D721Med (cell line): ENCODE results near the gene UBASH3A.

Source experiments
- DNase-seq: peaks from one replicate; pipeline ENCODE4 v3.0.0; 2011; ENCODE audit warnings: low spot score; ENCODE audit not compliant: insufficient read length
- FAIRE-seq: peaks from 2 replicates; lab custom pipeline; 2011; peaks lifted over from hg19 to GRCh38; lab: Jason Lieb, UNC
- TF ChIP-seq, protein P1 (sequence below): IDR thresholded peaks from 2 replicates; pipeline ENCODE4 v1.5.1; 2012; ENCODE audit warnings: mild to moderate bottlenecking, control low read depth; ENCODE audit not compliant: insufficient read depth; ENCODE audit errors: missing control alignments

UBASH3A gene

DNA sequence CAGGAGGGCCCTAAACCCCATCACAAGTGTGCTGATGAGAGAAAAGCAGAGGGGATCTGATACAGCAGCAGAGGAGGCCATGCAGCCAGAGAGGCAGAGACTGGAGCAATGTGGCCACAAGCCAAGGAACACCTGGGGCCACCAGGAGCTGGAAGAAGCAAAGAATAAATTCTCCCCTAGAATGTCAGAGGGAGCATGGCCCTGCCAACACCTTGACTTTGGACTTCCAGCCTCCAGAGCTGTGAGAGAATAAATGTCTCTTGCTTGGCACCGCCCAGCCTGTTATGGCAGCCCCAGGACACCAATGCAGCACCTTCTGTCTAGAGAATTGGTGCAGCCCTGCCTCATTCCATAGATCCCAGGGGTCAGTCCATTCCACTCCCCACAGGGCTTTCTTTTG lies 25.3 kb downstream of the UBASH3A start:
- TF ChIP-seq, protein P1, sequence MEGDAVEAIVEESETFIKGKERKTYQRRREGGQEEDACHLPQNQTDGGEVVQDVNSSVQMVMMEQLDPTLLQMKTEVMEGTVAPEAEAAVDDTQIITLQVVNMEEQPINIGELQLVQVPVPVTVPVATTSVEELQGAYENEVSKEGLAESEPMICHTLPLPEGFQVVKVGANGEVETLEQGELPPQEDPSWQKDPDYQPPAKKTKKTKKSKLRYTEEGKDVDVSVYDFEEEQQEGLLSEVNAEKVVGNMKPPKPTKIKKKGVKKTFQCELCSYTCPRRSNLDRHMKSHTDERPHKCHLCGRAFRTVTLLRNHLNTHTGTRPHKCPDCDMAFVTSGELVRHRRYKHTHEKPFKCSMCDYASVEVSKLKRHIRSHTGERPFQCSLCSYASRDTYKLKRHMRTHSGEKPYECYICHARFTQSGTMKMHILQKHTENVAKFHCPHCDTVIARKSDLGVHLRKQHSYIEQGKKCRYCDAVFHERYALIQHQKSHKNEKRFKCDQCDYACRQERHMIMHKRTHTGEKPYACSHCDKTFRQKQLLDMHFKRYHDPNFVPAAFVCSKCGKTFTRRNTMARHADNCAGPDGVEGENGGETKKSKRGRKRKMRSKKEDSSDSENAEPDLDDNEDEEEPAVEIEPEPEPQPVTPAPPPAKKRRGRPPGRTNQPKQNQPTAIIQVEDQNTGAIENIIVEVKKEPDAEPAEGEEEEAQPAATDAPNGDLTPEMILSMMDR, result no peak
- FAIRE-seq (no peak), DNase-seq (no peak)

DNA sequence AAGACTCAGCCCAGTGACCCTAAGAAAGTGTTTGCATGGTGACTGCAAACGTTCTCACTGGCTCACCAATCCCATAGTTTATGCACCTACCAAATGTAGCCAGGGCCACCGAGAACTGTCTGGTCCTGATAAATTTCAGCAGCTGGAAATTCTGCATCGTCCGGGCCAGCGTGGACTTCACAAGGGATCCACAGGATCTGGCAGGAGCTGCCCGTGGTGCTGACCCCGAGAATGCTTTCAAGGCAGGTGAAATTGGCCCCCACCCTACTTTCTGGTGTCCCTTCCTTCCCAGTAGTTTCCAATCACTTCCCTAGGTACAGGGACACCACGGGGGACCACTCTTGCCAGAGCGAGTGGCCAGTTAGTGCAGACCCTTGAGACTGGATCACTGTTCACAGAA lies 26.2 kb downstream of the UBASH3A start:
- TF ChIP-seq, protein P1, result no peak
- FAIRE-seq (no peak), DNase-seq (no peak)

DNA sequence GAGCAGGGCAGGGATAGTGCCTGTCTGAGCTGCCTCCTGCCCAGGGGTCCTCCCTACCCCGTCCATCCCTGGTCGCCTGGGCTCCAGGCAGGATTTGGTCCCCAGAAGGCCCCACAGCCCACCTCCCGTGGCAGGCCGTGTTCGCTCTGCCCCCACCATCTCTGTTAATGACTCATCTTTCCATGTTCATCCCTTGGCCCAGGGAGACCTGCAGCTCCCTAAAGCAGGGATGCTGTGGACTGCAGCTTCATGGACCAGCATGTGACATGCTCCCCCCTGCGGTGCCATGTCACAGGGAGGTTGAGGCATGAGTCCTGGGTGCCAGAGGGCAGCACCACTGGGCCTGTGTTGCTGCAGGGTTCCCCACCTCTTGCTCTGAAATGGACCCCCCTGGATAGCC lies 26.8 kb downstream of the UBASH3A start:
- TF ChIP-seq, protein P1, result no peak
- DNase-seq, result no peak
- no peak for FAIRE-seq

DNA sequence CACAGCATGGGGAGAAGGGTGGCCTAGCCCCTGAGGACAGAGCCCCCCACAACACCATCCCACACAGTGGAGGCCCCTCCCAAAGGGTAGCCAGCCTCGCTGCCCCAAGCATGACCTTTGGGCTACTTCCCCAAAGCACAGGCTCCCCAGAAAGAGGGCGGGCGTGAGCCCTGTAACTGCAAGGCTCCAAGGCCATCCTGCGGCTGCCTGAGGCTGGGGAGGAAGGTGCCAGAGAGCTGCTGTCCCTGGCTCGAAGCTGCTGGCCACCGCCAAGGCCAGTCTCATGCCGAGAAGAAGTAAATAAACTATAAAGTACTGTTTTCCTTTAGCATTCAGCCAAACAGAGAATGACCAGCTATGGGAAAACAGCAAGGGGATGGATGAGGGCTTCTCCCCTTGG lies 27.5 kb downstream of the UBASH3A start:
- no peak for DNase-seq
- TF ChIP-seq, protein P1, result no peak
- no peak for FAIRE-seq

DNA sequence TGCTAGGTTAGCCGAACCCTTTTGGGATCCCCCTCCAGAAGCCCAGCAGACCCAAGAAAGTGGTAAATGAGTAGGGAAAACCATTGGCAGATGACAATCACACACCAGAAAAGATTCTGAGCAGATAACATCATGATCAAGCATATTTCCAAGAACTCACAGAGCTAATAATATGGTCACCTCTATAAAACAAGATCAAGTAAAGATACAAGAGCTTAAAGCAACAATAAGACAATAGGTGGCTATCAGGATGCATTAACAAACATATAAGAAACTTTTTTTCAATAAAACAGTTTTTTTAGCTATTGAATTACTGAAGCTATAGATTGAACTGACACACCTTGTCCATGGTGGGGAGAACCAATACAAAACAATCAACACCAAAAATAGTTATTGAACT lies 29.0 kb downstream of the UBASH3A start:
- TF ChIP-seq, protein P1, result no peak
- DNase-seq (no peak), FAIRE-seq (no peak)

DNA sequence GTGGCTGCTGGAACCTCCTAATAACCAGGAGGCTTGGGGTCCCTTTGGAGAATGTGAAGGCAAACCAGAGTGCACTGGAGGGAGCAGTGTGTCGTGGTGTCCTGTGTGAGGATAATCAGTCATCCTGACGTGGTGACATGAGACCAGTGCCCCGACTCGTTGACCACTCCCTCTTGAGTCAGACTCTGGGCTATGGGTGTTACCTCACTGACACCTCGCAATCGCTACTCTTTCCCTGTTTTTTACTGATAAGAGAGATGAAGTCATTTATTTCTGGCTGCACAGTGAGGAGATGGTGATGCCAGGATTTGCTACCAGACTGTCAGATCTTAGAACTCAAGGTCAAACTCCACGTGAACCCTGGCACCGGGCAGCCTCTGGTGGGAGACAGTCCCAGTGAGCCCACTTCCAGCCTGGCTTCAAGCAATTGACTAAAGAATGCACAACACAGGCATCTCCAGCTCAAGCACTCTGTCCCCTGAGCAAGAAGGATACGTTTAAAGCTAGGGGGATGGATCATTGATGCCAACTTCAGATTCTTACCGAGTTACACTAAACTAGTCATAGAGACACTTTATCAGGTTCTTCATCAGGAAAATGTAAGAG lies 30.3 kb downstream of the UBASH3A start:
- no peak for DNase-seq
- TF ChIP-seq, protein P1, result no peak
- no peak for FAIRE-seq

DNA sequence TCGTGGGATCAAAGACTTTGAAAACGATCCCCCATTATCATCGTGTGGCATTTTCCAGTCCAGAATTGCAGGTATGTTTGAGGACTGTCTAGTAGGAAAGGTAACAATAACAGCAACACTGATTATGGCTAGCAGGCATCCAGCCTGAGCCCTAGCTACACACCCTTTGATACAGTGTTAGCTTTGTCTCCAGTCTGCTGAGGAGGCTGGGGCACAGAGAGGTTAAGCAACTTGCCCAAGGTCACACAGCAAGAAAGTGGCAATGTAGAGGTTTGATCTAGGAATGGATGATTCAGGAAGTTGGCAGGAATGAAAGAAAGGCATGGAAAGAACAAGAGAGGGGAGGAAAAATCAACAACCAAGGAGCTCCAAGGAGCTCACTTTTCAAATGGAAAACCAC lies 31.2 kb downstream of the UBASH3A start:
- no peak for FAIRE-seq
- no peak for DNase-seq
- TF ChIP-seq, protein P1, result no peak
